Astrocyte of the spinal cord (primary cell): ENCODE results near the gene MEF2D.

ENCODE experiments used
- DNase-seq: peaks from one replicate; pipeline ENCODE4 v3.0.0; 2011; ENCODE audit warnings: low read depth, low spot score
- H3K4me3 ChIP-seq: 2 replicates; pipeline ENCODE4 v1.5.1; 2011; ENCODE audit warnings: low read depth, mild to moderate bottlenecking, low read length, moderate library complexity
- CTCF ChIP-seq: IDR thresholded peaks from 2 replicates; pipeline ENCODE4 v1.5.1; 2012; ENCODE audit warnings: low read depth, mild to moderate bottlenecking, low read length, inconsistent platforms
- in situ Hi-C: cut with HindIII; loops from 2 replicates; pipeline ENCODE4 v1.10.0; 2017; ENCODE audit warnings: low sequenced_read_pairs

MEF2D gene

GRCh38 chr1:156509424-156510034 is 9.0 kb upstream of the MEF2D start:
- in situ Hi-C loops, result no loop called here
- no peak for DNase-seq
- no peak overlapping the region for H3K4me3 ChIP-seq
- no peak for TF ChIP-seq CTCF

- DNase-seq, result no peak
- TF ChIP-seq CTCF, result no peak
- in situ Hi-C loops, result no loop called here
- H3K4me3 ChIP-seq, result no peak overlapping the region
Observed at GRCh38 chr1:156508955-156509234, 8.3 kb upstream of the MEF2D start.

GRCh38 chr1:156508205-156508954 is 7.8 kb upstream of the MEF2D start:
- DNase-seq, result peak; percentile 55
- no peak overlapping the region for H3K4me3 ChIP-seq
- no peak for TF ChIP-seq CTCF
- in situ Hi-C loops, result no loop called here

- TF ChIP-seq CTCF, result no peak
- H3K4me3 ChIP-seq, result no peak overlapping the region
- in situ Hi-C loops, result no loop called here
- DNase-seq, result no peak
Observed at GRCh38 chr1:156506450-156506849, 5.9 kb upstream of the MEF2D start.

GRCh38 chr1:156505679-156506298 is 5.2 kb upstream of the MEF2D start:
- H3K4me3 ChIP-seq, result no peak overlapping the region
- in situ Hi-C loops, result no loop called here
- no peak for TF ChIP-seq CTCF

GRCh38 chr1:156504821-156505678 is 4.5 kb upstream of the MEF2D start:
- in situ Hi-C loops, result no loop called here
- H3K4me3 ChIP-seq, result peak overlapping the region; percentile 28
- DNase-seq, result peak; percentile 100
- TF ChIP-seq CTCF, result no peak

More at GRCh38 chr1:156505679-156506298, 5.2 kb upstream of the MEF2D start:
- no peak for DNase-seq
